DMS53 treated with DMSO at 0.1 percent for 48 hours (cell line): ENCODE data around the gene SOCS7.

ENCODE experiments used
- DNase-seq: peaks from one replicate; lab custom pipeline; 2025; ENCODE audit not compliant: unreplicated experiment; lab: John Stamatoyannopoulos, UW

SOCS7 gene

GRCh38 chr17:38418062-38418692, 66.5 kb downstream of the SOCS7 start:
- no peak for DNase-seq

- DNase-seq, result no peak
Measured at GRCh38 chr17:38418693-38419507, 67.3 kb downstream of the SOCS7 start.

GRCh38 chr17:38419508-38419981, 67.9 kb downstream of the SOCS7 start:
- no peak for DNase-seq

- DNase-seq, result no peak
Measured at GRCh38 chr17:38420518-38420917, 68.9 kb downstream of the SOCS7 start.

- no peak for DNase-seq
Measured at GRCh38 chr17:38421171-38421841, 69.7 kb downstream of the SOCS7 start.

- DNase-seq, result no peak
Measured at GRCh38 chr17:38421871-38422827, 70.5 kb downstream of the SOCS7 start.

GRCh38 chr17:38424297-38424972, 72.8 kb downstream of the SOCS7 start:
- no peak for DNase-seq

- DNase-seq, result no peak
Measured at GRCh38 chr17:38425031-38425430, 73.4 kb downstream of the SOCS7 start.

- no peak for DNase-seq
Measured at GRCh38 chr17:38425744-38426143, 74.1 kb downstream of the SOCS7 start.

GRCh38 chr17:38426441-38426840, 74.8 kb downstream of the SOCS7 start:
- no peak for DNase-seq

- no peak for DNase-seq
Measured at GRCh38 chr17:38427160-38427949, 75.7 kb downstream of the SOCS7 start.

- no peak for DNase-seq
Measured at GRCh38 chr17:38428112-38428642, 76.5 kb downstream of the SOCS7 start, which contains the start of gene ARHGAP23. Gene ARHGAP23 (plus strand): TSS chr17:38428464. CDS start chr17:38428486, 22 bp downstream.

GRCh38 chr17:38428643-38429371, 77.2 kb downstream of the SOCS7 start:
- no peak for DNase-seq

- no peak for DNase-seq
Measured at GRCh38 chr17:38429476-38430100, 77.9 kb downstream of the SOCS7 start.

- no peak for DNase-seq
Measured at GRCh38 chr17:38430316-38430715, 78.7 kb downstream of the SOCS7 start.

- DNase-seq, result no peak
Measured at GRCh38 chr17:38430822-38431221, 79.2 kb downstream of the SOCS7 start.

- DNase-seq, result no peak
Measured at GRCh38 chr17:38431346-38432145, 79.9 kb downstream of the SOCS7 start.
